ENCODE measurements around the gene PCDHA11. TPM values are rescaled to one million over a fixed set of nuclear protein-coding genes. Genes with fewer than 3 reads are reported as not detected.

The PCDHA11 gene
- total RNA-seq: 0.24 and 0.49 TPM in 2 replicates

GRCh38 chr5:140868721-140869554, at the start of gene PCDHA11:
PCDHA11 (plus strand) TSS chr5:140868957; CDS start chr5:140869104, 147 bp downstream.

GRCh38 chr5:140821375-140822280, 47.1 kb upstream of the PCDHA11 start, which contains the start of gene PCDHA5:
PCDHA5 (plus strand) TSS chr5:140821613.

GRCh38 chr5:140827704-140828361, 40.9 kb upstream of the PCDHA11 start, which contains the start of gene PCDHA6:
PCDHA6 (plus strand) TSS chr5:140827960; CDS start chr5:140828092, 132 bp downstream.

GRCh38 chr5:140833993-140834392, 34.8 kb upstream of the PCDHA11 start, which contains the start of gene PCDHA7:
PCDHA7 (plus strand) TSS chr5:140834269; CDS start chr5:140834384, 115 bp downstream.

GRCh38 chr5:140840978-140841962, 27.5 kb upstream of the PCDHA11 start, which contains the start of gene PCDHA8:
PCDHA8 (plus strand) TSS chr5:140841187; CDS start chr5:140841322, 135 bp downstream.

GRCh38 chr5:140848139-140849102, 20.3 kb upstream of the PCDHA11 start, which contains the start of gene PCDHA9:
PCDHA9 (plus strand) TSS chr5:140848382; CDS start chr5:140848496, 114 bp downstream.

GRCh38 chr5:140855772-140856674, 12.7 kb upstream of the PCDHA11 start, which contains the start of gene PCDHA10:
PCDHA10 (plus strand) TSS chr5:140855897; CDS start chr5:140856049, 152 bp downstream.

GRCh38 chr5:140875085-140876065, 6.6 kb downstream of the PCDHA11 start, which contains the start of gene PCDHA12:
PCDHA12 (plus strand) TSS chr5:140875308; CDS start chr5:140875473, 165 bp downstream.

GRCh38 chr5:140881889-140882590, 13.3 kb downstream of the PCDHA11 start, which contains the start of gene PCDHA13:
PCDHA13 (plus strand) TSS chr5:140882124; CDS start chr5:140882269, 145 bp downstream.

Other genes with a start within 250 kb of the PCDHA11 start
- gene CD14, start 235.8 kb upstream of the PCDHA11 start, total RNA-seq: 2.8 and 6.3 TPM in 2 replicates
- gene TMCO6, start 229.5 kb upstream of the PCDHA11 start, total RNA-seq: 10.5 and 12.5 TPM in 2 replicates
- 14.1 and 22.2 TPM in 2 replicates for gene NDUFA2, start 221.3 kb upstream of the PCDHA11 start, total RNA-seq
- gene IK, start 221.1 kb upstream of the PCDHA11 start, total RNA-seq: 54.7 and 68.2 TPM in 2 replicates
- 29.0 and 34.4 TPM in 2 replicates for gene WDR55, start 204.1 kb upstream of the PCDHA11 start, total RNA-seq
- 0.24 and 0.49 TPM in 2 replicates for gene DND1, start 195.4 kb upstream of the PCDHA11 start, total RNA-seq
- gene HARS1, start 177.6 kb upstream of the PCDHA11 start, total RNA-seq: 46.7 and 49.7 TPM in 2 replicates
- 22.2 and 23.5 TPM in 2 replicates for gene HARS2, start 177.5 kb upstream of the PCDHA11 start, total RNA-seq
- 24.3 and 24.4 TPM in 2 replicates for gene ZMAT2, start 168.5 kb upstream of the PCDHA11 start, total RNA-seq
- under 0.01 TPM in 1 of 2 replicates, not detected in the other for gene PCDHA1, start 82.8 kb upstream of the PCDHA11 start, total RNA-seq
- 0.12 and 0.16 TPM in 2 replicates for gene PCDHA2, start 74.1 kb upstream of the PCDHA11 start, total RNA-seq
- gene PCDHA3, start 67.9 kb upstream of the PCDHA11 start, total RNA-seq: 0.32 and 0.61 TPM in 2 replicates
- gene PCDHA4, start 61.9 kb upstream of the PCDHA11 start, total RNA-seq: 0.49 and 1.1 TPM in 2 replicates
- gene PCDHA5, start 47.3 kb upstream of the PCDHA11 start, total RNA-seq: 0.16 and 0.24 TPM in 2 replicates
- gene PCDHA6, start 41.0 kb upstream of the PCDHA11 start, total RNA-seq: 1.1 and 2.1 TPM in 2 replicates
- gene PCDHA7, start 34.7 kb upstream of the PCDHA11 start, total RNA-seq: 0.36 and 0.49 TPM in 2 replicates
- 0.16 and 0.24 TPM in 2 replicates for gene PCDHA8, start 27.8 kb upstream of the PCDHA11 start, total RNA-seq
- gene PCDHA9, start 20.6 kb upstream of the PCDHA11 start, total RNA-seq: 0.16 and 0.36 TPM in 2 replicates
- gene PCDHA10, start 13.1 kb upstream of the PCDHA11 start, total RNA-seq: 0.32 and 0.85 TPM in 2 replicates
- gene PCDHA12, start 6.4 kb downstream of the PCDHA11 start, total RNA-seq: 0.16 and 0.36 TPM in 2 replicates
- 0.32 and 0.36 TPM in 2 replicates for gene PCDHA13, start 13.2 kb downstream of the PCDHA11 start, total RNA-seq
- gene PCDHAC1, start 57.3 kb downstream of the PCDHA11 start, total RNA-seq: 0.36 and 0.49 TPM in 2 replicates
- 0.73 and 1.8 TPM in 2 replicates for gene PCDHAC2, start 97.5 kb downstream of the PCDHA11 start, total RNA-seq
- not detected in 2 replicates for gene PCDHB1, start 182.4 kb downstream of the PCDHA11 start, total RNA-seq
- gene PCDHB2, start 225.7 kb downstream of the PCDHA11 start, total RNA-seq: 6.8 and 7.0 TPM in 2 replicates
- gene PCDHB3, start 231.5 kb downstream of the PCDHA11 start, total RNA-seq: 1.2 and 1.8 TPM in 2 replicates

Data from hair follicle dermal papilla cell (primary cell).